ENCODE results near the gene RAI2. TPM values are rescaled to one million over a fixed set of nuclear protein-coding genes. Genes with fewer than 3 reads are reported as not detected.

The RAI2 gene
- total and polyA plus RNA-seq, 2 experiments from 2014 or later, result 4.5 to 8.2 TPM

DNA sequence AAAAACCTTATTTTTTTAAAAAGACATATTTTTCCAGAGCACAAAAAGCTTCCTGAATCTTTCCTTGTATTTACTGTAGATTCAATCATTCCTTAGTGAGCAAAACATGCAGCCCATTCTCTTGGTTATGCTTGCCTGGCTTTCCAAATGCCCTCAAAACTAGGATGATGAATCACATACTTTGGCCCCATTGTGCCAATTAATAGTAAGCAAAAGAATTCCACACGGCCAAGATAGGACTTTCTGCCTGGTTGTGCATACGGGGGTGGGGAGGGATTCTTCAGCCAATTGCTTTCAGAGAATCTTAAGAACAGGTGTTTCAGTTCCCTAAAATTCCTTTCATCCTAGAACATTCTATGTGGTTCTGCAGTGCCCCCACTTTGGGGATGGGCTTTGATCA lies 7.0 kb downstream of the RAI2 start:
- Histone ChIP-seq H3K27ac (no peak overlapping the region), H3K27me3 (peaks cover 13% of the 10 kb centered on the region), H3K9me3 (ENCODE audit: low read depth) (no peaks in the 10 kb centered on the region), H3K4me2 (no peak overlapping the region), H3K4me3 (no peak overlapping the region), H3K36me3 (replicated peaks; ENCODE audit: insufficient read depth, low read depth) (no peaks in the 10 kb centered on the region), H3K4me1 (ENCODE audit: insufficient read depth) (no peaks in the 10 kb centered on the region), H3K79me2 (no peaks in the 10 kb centered on the region), H3K9me2 (replicated peaks; ENCODE audit: insufficient read depth) (no peaks in the 10 kb centered on the region), H4K20me1 (ENCODE audit: insufficient read depth, poor library complexity, severe bottlenecking) (no peaks in the 10 kb centered on the region), H2AFZ (no peak overlapping the region)
- TF ChIP-seq EZH2 (IDR thresholded peaks at IDR 0.05; ENCODE audit: borderline replicate concordance) (no peak), EZH2phosphoT487 (IDR thresholded peaks at IDR 0.05; ENCODE audit: low read depth, severe bottlenecking, unreplicated experiment) (no peak)
- TF ChIP-seq, protein P1, sequence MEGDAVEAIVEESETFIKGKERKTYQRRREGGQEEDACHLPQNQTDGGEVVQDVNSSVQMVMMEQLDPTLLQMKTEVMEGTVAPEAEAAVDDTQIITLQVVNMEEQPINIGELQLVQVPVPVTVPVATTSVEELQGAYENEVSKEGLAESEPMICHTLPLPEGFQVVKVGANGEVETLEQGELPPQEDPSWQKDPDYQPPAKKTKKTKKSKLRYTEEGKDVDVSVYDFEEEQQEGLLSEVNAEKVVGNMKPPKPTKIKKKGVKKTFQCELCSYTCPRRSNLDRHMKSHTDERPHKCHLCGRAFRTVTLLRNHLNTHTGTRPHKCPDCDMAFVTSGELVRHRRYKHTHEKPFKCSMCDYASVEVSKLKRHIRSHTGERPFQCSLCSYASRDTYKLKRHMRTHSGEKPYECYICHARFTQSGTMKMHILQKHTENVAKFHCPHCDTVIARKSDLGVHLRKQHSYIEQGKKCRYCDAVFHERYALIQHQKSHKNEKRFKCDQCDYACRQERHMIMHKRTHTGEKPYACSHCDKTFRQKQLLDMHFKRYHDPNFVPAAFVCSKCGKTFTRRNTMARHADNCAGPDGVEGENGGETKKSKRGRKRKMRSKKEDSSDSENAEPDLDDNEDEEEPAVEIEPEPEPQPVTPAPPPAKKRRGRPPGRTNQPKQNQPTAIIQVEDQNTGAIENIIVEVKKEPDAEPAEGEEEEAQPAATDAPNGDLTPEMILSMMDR (IDR thresholded peaks at IDR 0.05; ENCODE audit: poor library complexity), result no peak
- no peak for DNase-seq (ENCODE audit: low spot score)
- 57% methylated on average over 2 of the region's 2 CpGs for WGBS (ENCODE audit: low lambda C conversion rate, missing lambda C conversion rate)

DNA sequence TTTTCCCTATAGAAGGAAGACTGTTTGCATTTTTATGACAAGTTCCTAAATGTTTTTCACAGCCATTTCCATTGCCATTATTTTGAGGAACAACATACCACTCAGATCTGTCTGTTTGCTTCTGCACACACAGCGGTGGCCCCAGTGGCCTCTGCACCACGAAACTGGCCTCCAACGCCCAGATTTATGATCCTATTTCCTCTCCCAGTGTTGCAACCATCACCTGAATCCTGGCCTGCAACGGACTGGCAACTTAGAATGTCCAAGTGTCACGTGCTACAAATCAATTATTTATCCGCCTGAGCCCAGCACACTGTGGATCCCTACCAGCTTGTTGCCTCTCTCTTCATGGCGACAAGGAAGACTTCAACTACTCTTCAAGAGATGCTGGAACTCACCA lies 9.2 kb downstream of the RAI2 start:
- no peak overlapping the region for H3K27ac ChIP-seq
- H3K27me3 ChIP-seq, result no peaks in the 10 kb centered on the region
- H2AFZ ChIP-seq, result no peak overlapping the region
- TF ChIP-seq EZH2phosphoT487 (IDR thresholded peaks at IDR 0.05; ENCODE audit: low read depth, severe bottlenecking, unreplicated experiment) (no peak), EZH2 (IDR thresholded peaks at IDR 0.05; ENCODE audit: borderline replicate concordance) (no peak)
- TF ChIP-seq, protein P1 (IDR thresholded peaks at IDR 0.05; ENCODE audit: poor library complexity), result no peak
- no peaks in the 10 kb centered on the region for H3K9me2 ChIP-seq (replicated peaks; ENCODE audit: insufficient read depth)
- no peaks in the 10 kb centered on the region for H3K36me3 ChIP-seq (replicated peaks; ENCODE audit: insufficient read depth, low read depth)
- no peaks in the 10 kb centered on the region for H3K4me1 ChIP-seq (ENCODE audit: insufficient read depth)
- H3K4me2 ChIP-seq, result no peak overlapping the region
- no peaks in the 10 kb centered on the region for H3K9me3 ChIP-seq (ENCODE audit: low read depth)
- no peaks in the 10 kb centered on the region for H4K20me1 ChIP-seq (ENCODE audit: insufficient read depth, poor library complexity, severe bottlenecking)
- DNase-seq (ENCODE audit: low spot score), result no peak
- no peaks in the 10 kb centered on the region for H3K79me2 ChIP-seq
- 64% methylated on average over 7 of the region's 7 CpGs for WGBS (ENCODE audit: low lambda C conversion rate, missing lambda C conversion rate)
- H3K4me3 ChIP-seq, result no peak overlapping the region

- H3K27me3 ChIP-seq, result no peaks in the 10 kb centered on the region
- no peaks in the 10 kb centered on the region for H3K4me1 ChIP-seq (ENCODE audit: insufficient read depth)
- H3K9me3 ChIP-seq (ENCODE audit: low read depth), result no peaks in the 10 kb centered on the region
- no peaks in the 10 kb centered on the region for H3K79me2 ChIP-seq
- whole genome bisulfite sequencing (ENCODE audit: low lambda C conversion rate, missing lambda C conversion rate), result 75% methylated on average over 7 of the region's 7 CpGs
- no peaks in the 10 kb centered on the region for H3K36me3 ChIP-seq (replicated peaks; ENCODE audit: insufficient read depth, low read depth)
- no peak for DNase-seq (ENCODE audit: low spot score)
- TF ChIP-seq EZH2 (IDR thresholded peaks at IDR 0.05; ENCODE audit: borderline replicate concordance) (no peak), EZH2phosphoT487 (IDR thresholded peaks at IDR 0.05; ENCODE audit: low read depth, severe bottlenecking, unreplicated experiment) (no peak)
- TF ChIP-seq, protein P1 (IDR thresholded peaks at IDR 0.05; ENCODE audit: poor library complexity), result no peak
- no peak overlapping the region for H2AFZ ChIP-seq
- H3K4me3 ChIP-seq, result no peak overlapping the region
- H3K4me2 ChIP-seq, result no peak overlapping the region
- no peaks in the 10 kb centered on the region for H4K20me1 ChIP-seq (ENCODE audit: insufficient read depth, poor library complexity, severe bottlenecking)
- H3K9me2 ChIP-seq (replicated peaks; ENCODE audit: insufficient read depth), result no peaks in the 10 kb centered on the region
- no peak overlapping the region for H3K27ac ChIP-seq
Measured at GRCh38 chrX:17848545-17849265, 12.4 kb downstream of the RAI2 start.

Data from hepatocyte (in vitro differentiated cells).